HCT116 (cell line): ENCODE measurements around the gene WDR33. TPM values are rescaled to one million over a fixed set of nuclear protein-coding genes. Genes with fewer than 3 reads are reported as not detected.

Experiments used
- ATAC-seq: fragments of 200-7000 bp; cut with Tn5 transposase; 2 replicates; pipeline ENCODE4 v1.9.1; 2020; ENCODE audit warnings: mild to moderate bottlenecking, moderate library complexity
- BruUV-seq: library from RNA; stranded (reverse); fragments of 400-500 nt; replicated peaks from 2 replicates; lab custom pipeline; 2021; lab: Mats Ljungman, UMichigan
- CTCF ChIA-PET: fragments of 300-600 bp; sonication (Branson Sonifier 250); formaldehyde crosslinking; loops from one replicate; lab custom pipeline; 2021; ENCODE audit warnings: antibody characterized with exemption; lab: Charles Lee
- POLR2A ChIA-PET: fragments of 300-600, 350-600 bp; sonication (Branson Sonifier 250); formaldehyde crosslinking; loops from one replicate; lab custom pipeline; 2021; ENCODE audit warnings: antibody characterized with exemption; lab: Charles Lee
- RAD21 ChIA-PET, 2 experiments: fragments of 300-600 bp; sonication (Branson Sonifier 250); formaldehyde crosslinking; loops; one replicate each; lab custom pipeline; 2023; ENCODE audit warnings: low total read pairs in 2 of 2; ENCODE audit not compliant: uncharacterized antibody in 2 of 2, unreplicated experiment in 2 of 2, low non-redundant PET in 1 of 2; lab: Charles Lee
- DNase-seq: peaks from one replicate; pipeline ENCODE4 v3.0.0-alpha.2; 2010; ENCODE audit warnings: low read depth, low spot score
- H2AFZ ChIP-seq: fragments of 200-600 bp; shearing (Covaris generic), sonication (generic); 2 replicates; pipeline ENCODE4 v1.6.1; 2017; ENCODE audit warnings: low read depth, mixed run types, mixed read lengths, antibody characterized with exemption, low read length; ENCODE audit not compliant: poor library complexity, severe bottlenecking
- H3K27ac ChIP-seq: 2 replicates; pipeline ENCODE4 v1.5.1; 2012; ENCODE audit warnings: low read depth, low read length
- H3K27me3 ChIP-seq: fragments of 200-600 bp; sonication (generic); 2 replicates; pipeline ENCODE4 v1.6.1; 2016; ENCODE audit warnings: mixed run types, low read length, mixed read lengths; ENCODE audit not compliant: insufficient read depth
- H3K36me3 ChIP-seq, 2 experiments: fragments of 200-500 bp in 1 of 2; fragments of 200-600 bp in 1 of 2; sonication (Bioruptor generic) in 1 of 2; sonication (generic) in 1 of 2; 2 replicates each; pipeline versions ENCODE4 v1.5.1 to v1.6.1; 2014 to 2016; ENCODE audit warnings: low read length in 2 of 2, inconsistent platforms in 1 of 2, mixed read lengths in 1 of 2, mixed run types in 1 of 2; ENCODE audit not compliant: insufficient read depth in 2 of 2, control insufficient read depth in 1 of 2
- H3K4me1 ChIP-seq, 2 experiments: fragments of 200-600 bp in 1 of 2; sonication (generic) in 1 of 2; 2 replicates each; pipeline versions ENCODE4 v1.5.1 to v1.6.1; 2012 to 2017; ENCODE audit warnings: low read length in 2 of 2, inconsistent platforms in 1 of 2, mild to moderate bottlenecking in 1 of 2, mixed read lengths in 1 of 2, mixed run types in 1 of 2, moderate library complexity in 1 of 2; ENCODE audit not compliant: insufficient read depth in 2 of 2, control insufficient read depth in 1 of 2
- H3K4me2 ChIP-seq: fragments of 200-600 bp; sonication (generic); 2 replicates; pipeline ENCODE4 v1.6.1; 2017; ENCODE audit warnings: mixed run types, low read length, mixed read lengths
- H3K4me3 ChIP-seq, 2 experiments: fragments of 200-600 bp in 1 of 2; sonication (generic) in 1 of 2; replicated peaks in 1 of 2; 2 replicates each; pipeline ENCODE4 v1.5.1; 2011 to 2016; ENCODE audit warnings: low read length in 2 of 2, control low read depth in 1 of 2, low read depth in 1 of 2, mild to moderate bottlenecking in 1 of 2, mixed read lengths in 1 of 2, mixed run types in 1 of 2
- H3K79me2 ChIP-seq: fragments of 200-600 bp; sonication (generic); 2 replicates; pipeline ENCODE4 v1.6.1; 2017; ENCODE audit warnings: mild to moderate bottlenecking, mixed run types, low read length, moderate library complexity, mixed read lengths; ENCODE audit not compliant: insufficient read depth
- H3K9ac ChIP-seq: fragments of 200-600 bp; sonication (generic); 2 replicates; pipeline ENCODE4 v1.6.1; 2016; ENCODE audit warnings: low read length, mixed read lengths
- H3K9me2 ChIP-seq: fragments of 200-600 bp; sonication (generic), shearing (Covaris generic); 2 replicates; pipeline ENCODE4 v1.6.1; 2017; ENCODE audit warnings: mixed run types, mild to moderate bottlenecking, moderate library complexity; ENCODE audit not compliant: insufficient read depth
- H3K9me3 ChIP-seq, 2 experiments: fragments of 200-500 bp in 1 of 2; fragments of 200-600 bp in 1 of 2; sonication (Bioruptor generic) in 1 of 2; sonication (generic) in 1 of 2; 2 replicates each; pipeline ENCODE4 v1.6.1; 2014 to 2017; ENCODE audit warnings: low read length in 2 of 2, mixed read lengths in 2 of 2, inconsistent platforms in 1 of 2, low read depth in 1 of 2, mild to moderate bottlenecking in 1 of 2, mixed run types in 1 of 2, moderate library complexity in 1 of 2; ENCODE audit not compliant: control insufficient read depth in 1 of 2, insufficient read depth in 1 of 2
- H4K20me1 ChIP-seq: fragments of 200-600 bp; sonication (generic), shearing (Covaris generic); 2 replicates; pipeline ENCODE4 v1.6.1; 2017; ENCODE audit warnings: mixed run types, mild to moderate bottlenecking, moderate library complexity; ENCODE audit not compliant: insufficient read depth
- ATF3 ChIP-seq: IDR thresholded peaks from 2 replicates; pipeline ENCODE4 v1.6.1; 2012
- EGR1 ChIP-seq: IDR thresholded peaks from 2 replicates; pipeline ENCODE4 v1.6.1; 2012; ENCODE audit warnings: low read depth
- EZH2phosphoT487 ChIP-seq: fragments of 200-600 bp; IDR thresholded peaks from 2 replicates; pipeline ENCODE4 v1.6.1; 2018; ENCODE audit warnings: antibody characterized with exemption, borderline replicate concordance
- JUND ChIP-seq: IDR thresholded peaks from 2 replicates; pipeline ENCODE4 v1.6.1; 2012
- MAX ChIP-seq: IDR thresholded peaks from 2 replicates; pipeline ENCODE4 v1.6.1; 2012
- REST ChIP-seq: IDR thresholded peaks from 2 replicates; pipeline ENCODE4 v1.6.1; 2012; ENCODE audit warnings: low read depth
- SP1 ChIP-seq: IDR thresholded peaks from 2 replicates; pipeline ENCODE4 v1.6.1; 2012; ENCODE audit warnings: low read depth
- SRF ChIP-seq: IDR thresholded peaks from 2 replicates; pipeline ENCODE4 v1.6.1; 2012; ENCODE audit warnings: low read depth
- YY1 ChIP-seq: IDR thresholded peaks from 2 replicates; pipeline ENCODE4 v1.6.1; 2011; ENCODE audit warnings: low read length, low read depth, moderate library complexity, mild to moderate bottlenecking; ENCODE audit not compliant: insufficient replicate concordance; ENCODE audit errors: extremely low read depth
- intact Hi-C: fragments of 100-400 bp; cut with micrococcal nuclease; formaldehyde crosslinking; loops from 2 replicates; pipeline ENCODE4 v1.10.0; 2022
- total RNA-seq: library from RNA; stranded (reverse); gene quantifications from one replicate; pipeline ENCODE4 v1.2.1, GENCODE V29; 2021; ENCODE audit not compliant: unreplicated experiment

Gene WDR33
- total RNA-seq, 1 experiment from 2014 or later: 52.5 TPM

GRCh38 chr2:127810156-127810618 is 784 bp downstream of the WDR33 start:
- Histone ChIP-seq H3K9me3 (no peaks in the 10 kb centered on the region), H3K79me2 (peaks cover 57% of the 10 kb centered on the region), H2AFZ (no peak overlapping the region), H3K36me3 (no peaks in the 10 kb centered on the region)
- DNase-seq (no peak), ATAC-seq (no peak)
- BruUV-seq: no TSS peak
- TF ChIP-seq EGR1 (no peak), ATF3 (no peak), REST (no peak), SP1 (no peak), JUND (no peak), YY1 (no peak), EZH2phosphoT487 (no peak), SRF (no peak), MAX (no peak; the same call in 1 of the 2 replicates)
- TF ChIP-seq, all 23 proteins: peak for 0
- Histone ChIP-seq H4K20me1 (peaks cover 18% of the 10 kb centered on the region; the same call in 1 of the 2 replicates), H3K4me2 (peak overlapping the region; percentile 92), H3K9ac (peak overlapping the region; percentile 99), H3K27me3 (no peaks in the 10 kb centered on the region), H3K27ac (peak overlapping the region; percentile 81), H3K9me2 (no peaks in the 10 kb centered on the region), H3K4me1 (peaks cover 9 to 24% of the 10 kb centered on the region in 2 experiments; a peak in 3 of 4 replicates), H3K4me3 (peak overlapping the region; percentile 85 to 96)
- ChIA-PET CTCF (no interaction called here), POLR2A (no interaction called here), RAD21 (no interaction called here)
- intact Hi-C loops: no loop called here
